Tibial nerve (tissue), 3 donors: Measurements from ENCODE around the gene BACH2.

Experiments used
- CTCF ChIP-seq, 5 experiments: fragments of 200-600 bp in 3 of 5; fragments of 450-650 bp in 2 of 5; sonication (generic) in 3 of 5; IDR thresholded peaks; one replicate each; pipeline ENCODE4 v1.5.1; 2016 to 2019; ENCODE audit warnings: antibody characterized with exemption in 5 of 5, mild to moderate bottlenecking in 3 of 5, moderate library complexity in 2 of 5
- POLR2A ChIP-seq, 2 donors: fragments of 450-650 bp; IDR thresholded peaks; one replicate each; pipeline ENCODE4 v1.6.1; 2017; ENCODE audit warnings: antibody characterized with exemption in 2 of 2, mild to moderate bottlenecking in 2 of 2, moderate library complexity in 2 of 2

- TF ChIP-seq CTCF (IDR thresholded peaks at IDR 0.05) (no peak), POLR2A (IDR thresholded peaks at IDR 0.05) (no peak)
These were observed 19.3 kb upstream of the BACH2 start for GRCh38 chr6:90315986-90316385.
